Body of pancreas (tissue), 4 donors: ENCODE data around the gene RNF186. TPM values are rescaled to one million over a fixed set of nuclear protein-coding genes. Genes with fewer than 3 reads are reported as not detected.
A peak's percentile ranks its signal among the peaks of the same experiment; 100 is the strongest.

Experiments
- ATAC-seq: fragments of 150-250 bp; one replicate; pipeline ENCODE4 v1.9.1; 2016
- DNase-seq, 4 donors: peaks; one replicate each; pipeline ENCODE4 v3.0.0-alpha.2; 2019
- H3K27ac ChIP-seq, 4 donors: fragments of 200-600 bp; sonication (generic); 1 replicate in 3 of 4; 2 replicates in 1 of 4; pipeline versions ENCODE4 v1.5.1 to v1.6.1; 2016 to 2019; ENCODE audit warnings: mild to moderate bottlenecking in 1 of 4, mixed read lengths in 1 of 4, moderate library complexity in 1 of 4
- H3K27me3 ChIP-seq, 2 donors: fragments of 200-600 bp; sonication (generic); one replicate each; pipeline ENCODE4 v1.6.0; 2016; ENCODE audit warnings: mild to moderate bottlenecking in 1 of 2
- H3K36me3 ChIP-seq, 2 donors: fragments of 200-600 bp; sonication (generic); replicated peaks in 1 of 2; 2 replicates each; pipeline ENCODE4 v1.5.1; 2016; ENCODE audit warnings: low read depth in 2 of 2; ENCODE audit not compliant: insufficient read depth in 1 of 2
- H3K4me1 ChIP-seq: fragments of 200-600 bp; sonication (generic); one replicate; pipeline ENCODE4 v1.6.0; 2016
- H3K4me3 ChIP-seq, 2 donors: fragments of 200-600 bp; sonication (generic); 1 replicate in 1 of 2; 2 replicates in 1 of 2; pipeline ENCODE4 v1.5.1; 2016 to 2019
- H3K9me3 ChIP-seq, 3 donors: fragments of 200-600 bp; sonication (generic); 1 replicate in 2 of 3; 2 replicates in 1 of 3; pipeline ENCODE4 v1.5.1; 2016
- POLR2A ChIP-seq, 3 donors: fragments of 450-650 bp; IDR thresholded peaks; one replicate each; pipeline ENCODE4 v1.6.1; 2016; ENCODE audit warnings: antibody characterized with exemption in 3 of 3, mild to moderate bottlenecking in 2 of 3
- WGBS, 2 donors: methylation state at CpG; one replicate each; pipeline ENCODE4 v1.1.5; 2017; 5-methylcytosine and 5-hydroxymethylcytosine counted together
- intact Hi-C: fragments of 100-400 bp; cut with DNase I; formaldehyde crosslinking; loops from one replicate; pipeline ENCODE4 v1.15.1; 2023
- total RNA-seq, 2 donors: library from RNA; depleted of rRNA; stranded (reverse); fragments of >200 nt; gene quantifications; one replicate each; pipeline ENCODE4 v1.1.0, GENCODE V29; 2016
- TF ChIP-seq, protein P1 (sequence below), 7 experiments: fragments of 450-650 bp in 4 of 7; fragments of 200-600 bp in 3 of 7; sonication (generic) in 3 of 7; IDR thresholded peaks; one replicate each; pipeline ENCODE4 v1.5.1; 2016 to 2019; ENCODE audit warnings: antibody characterized with exemption in 7 of 7

RNF186 gene
- total RNA-seq, 2 donors from 2014 or later, result 9.2 to 32.9 TPM

- Histone ChIP-seq H3K36me3 (peaks cover 0 to 7% of the 10 kb centered on the region in 2 donors), H3K4me3 (no peak overlapping the region), H3K27ac (no peak overlapping the region), H3K4me1 (no peaks in the 10 kb centered on the region), H3K9me3 (no peaks in the 10 kb centered on the region), H3K27me3 (no peaks in the 10 kb centered on the region)
- TF ChIP-seq, protein P1, sequence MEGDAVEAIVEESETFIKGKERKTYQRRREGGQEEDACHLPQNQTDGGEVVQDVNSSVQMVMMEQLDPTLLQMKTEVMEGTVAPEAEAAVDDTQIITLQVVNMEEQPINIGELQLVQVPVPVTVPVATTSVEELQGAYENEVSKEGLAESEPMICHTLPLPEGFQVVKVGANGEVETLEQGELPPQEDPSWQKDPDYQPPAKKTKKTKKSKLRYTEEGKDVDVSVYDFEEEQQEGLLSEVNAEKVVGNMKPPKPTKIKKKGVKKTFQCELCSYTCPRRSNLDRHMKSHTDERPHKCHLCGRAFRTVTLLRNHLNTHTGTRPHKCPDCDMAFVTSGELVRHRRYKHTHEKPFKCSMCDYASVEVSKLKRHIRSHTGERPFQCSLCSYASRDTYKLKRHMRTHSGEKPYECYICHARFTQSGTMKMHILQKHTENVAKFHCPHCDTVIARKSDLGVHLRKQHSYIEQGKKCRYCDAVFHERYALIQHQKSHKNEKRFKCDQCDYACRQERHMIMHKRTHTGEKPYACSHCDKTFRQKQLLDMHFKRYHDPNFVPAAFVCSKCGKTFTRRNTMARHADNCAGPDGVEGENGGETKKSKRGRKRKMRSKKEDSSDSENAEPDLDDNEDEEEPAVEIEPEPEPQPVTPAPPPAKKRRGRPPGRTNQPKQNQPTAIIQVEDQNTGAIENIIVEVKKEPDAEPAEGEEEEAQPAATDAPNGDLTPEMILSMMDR (IDR thresholded peaks at IDR 0.05), result no peak
- WGBS, 2 donors, result 73 to 83% methylated on average over 9 of the region's 9 CpGs
- intact Hi-C loops, result no loop called here
- ATAC-seq (peak; percentile 24), DNase-seq (peak in 2 of 4 donors; percentile 9 to 16)
These were observed 43.0 kb downstream of the RNF186 start for GRCh38 chr1:19772053-19772452.

DNA sequence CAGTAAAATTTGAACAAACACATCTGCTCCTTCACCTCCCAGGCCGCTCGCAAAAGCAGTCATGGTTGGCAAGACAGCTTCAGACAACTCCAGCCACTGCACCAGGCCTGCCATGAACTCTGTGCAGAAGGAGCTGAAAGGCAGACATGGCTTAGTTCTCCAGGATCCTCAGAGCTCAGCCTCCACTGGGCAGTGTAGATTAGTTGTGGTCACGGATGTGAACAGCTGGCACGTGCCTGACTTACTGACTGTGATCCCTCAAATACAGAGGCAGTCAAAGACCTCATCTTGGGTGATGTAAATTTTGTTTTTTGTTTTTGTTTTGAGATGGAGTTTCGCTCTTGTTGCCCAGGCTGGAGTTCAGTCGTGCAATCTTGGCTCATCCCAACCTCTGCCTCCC is 43.7 kb downstream of the RNF186 start:
- no peaks in the 10 kb centered on the region for H3K4me1 ChIP-seq
- H3K27ac ChIP-seq, result no peak overlapping the region
- ATAC-seq (no peak), DNase-seq (no peak)
- 97 to 98% methylated on average over 6 of the region's 6 CpGs for WGBS, 2 donors
- no peaks in the 10 kb centered on the region for H3K9me3 ChIP-seq
- H3K27me3 ChIP-seq, result no peaks in the 10 kb centered on the region
- no peak overlapping the region for H3K4me3 ChIP-seq
- H3K36me3 ChIP-seq, result peaks cover 0 to 7% of the 10 kb centered on the region in 2 donors
- intact Hi-C loops, result no loop called here
- no peak for TF ChIP-seq POLR2A (IDR thresholded peaks at IDR 0.05)
- TF ChIP-seq, protein P1 (IDR thresholded peaks at IDR 0.05), result no peak

DNA sequence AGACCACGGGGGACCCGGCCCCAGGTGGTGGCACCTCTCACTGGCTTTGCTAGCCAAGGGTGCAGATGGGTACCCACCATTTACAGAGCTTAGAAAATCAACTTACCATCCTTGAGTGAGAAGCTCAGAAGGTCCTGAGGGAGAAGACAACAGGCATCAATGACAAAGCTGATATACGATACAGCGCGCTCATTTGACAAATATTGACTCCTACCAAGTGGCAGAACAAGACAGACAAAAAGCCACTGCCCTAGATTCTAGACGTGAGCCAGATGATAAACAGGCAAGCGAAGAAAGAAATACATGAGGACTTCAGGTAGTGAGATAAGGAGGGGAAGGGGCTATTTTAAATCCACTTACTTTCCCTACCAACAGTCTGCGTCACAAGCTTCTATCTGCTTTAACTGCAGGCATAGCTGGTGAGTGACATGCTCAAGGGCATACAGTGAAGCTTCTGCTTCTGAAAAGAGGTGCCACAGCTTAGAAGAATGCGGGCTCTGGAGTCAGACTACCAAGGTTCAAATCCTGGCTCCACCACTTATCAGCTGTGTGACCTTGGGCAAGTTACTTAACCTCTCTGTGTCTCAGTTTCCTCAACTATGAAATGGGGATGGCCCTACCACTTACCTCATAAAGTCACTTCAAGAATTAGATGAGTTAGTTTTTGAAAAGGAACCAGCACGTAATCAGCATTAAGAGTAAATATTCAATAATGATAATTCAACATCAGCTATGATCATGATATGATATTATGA is 44.5 kb downstream of the RNF186 start:
- Histone ChIP-seq H3K27me3 (no peaks in the 10 kb centered on the region), H3K9me3 (no peaks in the 10 kb centered on the region), H3K4me1 (no peaks in the 10 kb centered on the region), H3K27ac (no peak overlapping the region), H3K4me3 (no peak overlapping the region), H3K36me3 (peaks cover 0 to 7% of the 10 kb centered on the region in 2 donors)
- 80 to 82% methylated on average over 10 of the region's 10 CpGs for WGBS, 2 donors
- DNase-seq, result no peak
- intact Hi-C loops, result no loop called here
- TF ChIP-seq POLR2A (IDR thresholded peaks at IDR 0.05), result no peak
- TF ChIP-seq, protein P1 (IDR thresholded peaks at IDR 0.05), result no peak
- no peak for ATAC-seq

GRCh38 chr1:19769211-19769932 is 45.7 kb downstream of the RNF186 start:
- Histone ChIP-seq H3K27me3 (no peaks in the 10 kb centered on the region), H3K4me3 (no peak overlapping the region), H3K9me3 (no peaks in the 10 kb centered on the region), H3K4me1 (no peaks in the 10 kb centered on the region), H3K36me3 (peaks cover 0 to 3% of the 10 kb centered on the region in 2 donors), H3K27ac (no peak overlapping the region)
- DNase-seq (no peak), ATAC-seq (no peak)
- WGBS, 2 donors, result 80 to 95% methylated on average over 9 to 10 of the region's 10 CpGs
- intact Hi-C loops, result loop anchor here (10.0 kb wide), 1 partner anchor 95 kb away; no protein-coding TSS in a partner anchor
- no peak for TF ChIP-seq POLR2A (IDR thresholded peaks at IDR 0.05)
- TF ChIP-seq, protein P1 (IDR thresholded peaks at IDR 0.05), result no peak
